ENCODE measurements around the gene CFAP97D2.

The CFAP97D2 gene

GRCh38 chr13:114199954-114200353 lies 20.9 kb downstream of the CFAP97D2 start:
- TF ChIP-seq CTCF (IDR thresholded peaks at IDR 0.05; ENCODE audit: low read depth, low read length), result no peak
- in situ Hi-C loops (cut with HindIII; ENCODE audit: low sequenced_read_pairs), result no loop called here
- DNase-seq (ENCODE audit: low read depth, low spot score), result no peak
- H3K4me3 ChIP-seq (ENCODE audit: low read depth, low read length), result no peak overlapping the region

- peak; percentile 33 for DNase-seq (ENCODE audit: low read depth, low spot score)
- no peak overlapping the region for H3K4me3 ChIP-seq (ENCODE audit: low read depth, low read length)
- in situ Hi-C loops (cut with HindIII; ENCODE audit: low sequenced_read_pairs), result no loop called here
- no peak for TF ChIP-seq CTCF (IDR thresholded peaks at IDR 0.05; ENCODE audit: low read depth, low read length)
These were observed 21.4 kb downstream of the CFAP97D2 start for GRCh38 chr13:114200399-114200911.

GRCh38 chr13:114202581-114202980 lies 23.5 kb downstream of the CFAP97D2 start:
- no peak for DNase-seq (ENCODE audit: low read depth, low spot score)
- in situ Hi-C loops (cut with HindIII; ENCODE audit: low sequenced_read_pairs), result no loop called here
- no peak overlapping the region for H3K4me3 ChIP-seq (ENCODE audit: low read depth, low read length)
- TF ChIP-seq CTCF (IDR thresholded peaks at IDR 0.05; ENCODE audit: low read depth, low read length), result no peak

GRCh38 chr13:114203536-114203935 lies 24.5 kb downstream of the CFAP97D2 start:
- TF ChIP-seq CTCF (IDR thresholded peaks at IDR 0.05; ENCODE audit: low read depth, low read length), result no peak
- in situ Hi-C loops (cut with HindIII; ENCODE audit: low sequenced_read_pairs), result no loop called here
- DNase-seq (ENCODE audit: low read depth, low spot score), result no peak
- H3K4me3 ChIP-seq (ENCODE audit: low read depth, low read length), result no peak overlapping the region

GRCh38 chr13:114204894-114205293 lies 25.8 kb downstream of the CFAP97D2 start:
- DNase-seq (ENCODE audit: low read depth, low spot score), result no peak
- TF ChIP-seq CTCF (IDR thresholded peaks at IDR 0.05; ENCODE audit: low read depth, low read length), result no peak
- in situ Hi-C loops (cut with HindIII; ENCODE audit: low sequenced_read_pairs), result no loop called here
- H3K4me3 ChIP-seq (ENCODE audit: low read depth, low read length), result no peak overlapping the region

GRCh38 chr13:114208134-114208533 lies 29.1 kb downstream of the CFAP97D2 start:
- no peak for DNase-seq (ENCODE audit: low read depth, low spot score)
- H3K4me3 ChIP-seq (ENCODE audit: low read depth, low read length), result no peak overlapping the region
- TF ChIP-seq CTCF (IDR thresholded peaks at IDR 0.05; ENCODE audit: low read depth, low read length), result no peak
- in situ Hi-C loops (cut with HindIII; ENCODE audit: low sequenced_read_pairs), result no loop called here
